ENCODE data around the gene LUZP1.
"Not testable (repeated sequence)": the region's sequence is repeated elsewhere in the genome, so short reads cannot be mapped to it uniquely, and the experiment has no call there.

Gene LUZP1

GRCh38 chr1:23168445-23169194, at the start of gene LUZP1:
Gene LUZP1, minus strand, starts transcription at chr1:23168856.
- peak; percentile 76 to 84 (median 80) for DNase-seq (ENCODE audit: low read depth in 2 of 3, low spot score in 1 of 3)

GRCh38 chr1:23217421-23218115, 48.9 kb upstream of the LUZP1 start, which contains the start of gene HTR1D:
Gene HTR1D, minus strand, starts transcription at chr1:23217502. Its CDS starts 23,283 bp downstream, at chr1:23194219.
- DNase-seq (ENCODE audit: low read depth in 2 of 3, low spot score in 1 of 3) = no peak

GRCh38 chr1:23216771-23217420, 48.2 kb upstream of the LUZP1 start:
- peak in 1 of 3 donors; percentile 6 for DNase-seq (ENCODE audit: low read depth in 2 of 3, low spot score in 1 of 3)

GRCh38 chr1:23215751-23216449, 47.2 kb upstream of the LUZP1 start:
- no peak for DNase-seq (ENCODE audit: low read depth in 2 of 3, low spot score in 1 of 3)

- no peak for DNase-seq (ENCODE audit: low read depth in 2 of 3, low spot score in 1 of 3)
These were observed 46.6 kb upstream of the LUZP1 start for GRCh38 chr1:23215291-23215690.

GRCh38 chr1:23214640-23215039, 46.0 kb upstream of the LUZP1 start:
- no peak for DNase-seq (ENCODE audit: low read depth in 2 of 3, low spot score in 1 of 3)

- DNase-seq (ENCODE audit: low read depth in 2 of 3, low spot score in 1 of 3) = no peak
These were observed 43.3 kb upstream of the LUZP1 start for GRCh38 chr1:23211955-23212354.

GRCh38 chr1:23210963-23211362, 42.3 kb upstream of the LUZP1 start:
- DNase-seq (ENCODE audit: low read depth in 2 of 3, low spot score in 1 of 3) = no peak

GRCh38 chr1:23210351-23210785, 41.7 kb upstream of the LUZP1 start:
- DNase-seq (ENCODE audit: low read depth in 2 of 3, low spot score in 1 of 3) = no peak

GRCh38 chr1:23209770-23210169, 41.1 kb upstream of the LUZP1 start:
- DNase-seq (ENCODE audit: low read depth in 2 of 3, low spot score in 1 of 3) = no peak

GRCh38 chr1:23208527-23208926, 39.9 kb upstream of the LUZP1 start:
- DNase-seq (ENCODE audit: low read depth in 2 of 3, low spot score in 1 of 3) = no peak

GRCh38 chr1:23207733-23208132, 39.1 kb upstream of the LUZP1 start:
- DNase-seq (ENCODE audit: low read depth in 2 of 3, low spot score in 1 of 3) = not testable (repeated sequence)

GRCh38 chr1:23202263-23202749, 33.6 kb upstream of the LUZP1 start:
- no peak for DNase-seq (ENCODE audit: low read depth in 2 of 3, low spot score in 1 of 3)

GRCh38 chr1:23200883-23201282, 32.2 kb upstream of the LUZP1 start:
- DNase-seq (ENCODE audit: low read depth in 2 of 3, low spot score in 1 of 3) = no peak

GRCh38 chr1:23198373-23198772, 29.7 kb upstream of the LUZP1 start:
- no peak for DNase-seq (ENCODE audit: low read depth in 2 of 3, low spot score in 1 of 3)

- no peak for DNase-seq (ENCODE audit: low read depth in 2 of 3, low spot score in 1 of 3)
These were observed 28.1 kb upstream of the LUZP1 start for GRCh38 chr1:23196627-23197328.

- DNase-seq (ENCODE audit: low read depth in 2 of 3, low spot score in 1 of 3) = no peak
These were observed 25.7 kb upstream of the LUZP1 start for GRCh38 chr1:23194119-23194984.

- DNase-seq (ENCODE audit: low read depth in 2 of 3, low spot score in 1 of 3) = no peak
These were observed 24.9 kb upstream of the LUZP1 start for GRCh38 chr1:23193391-23194118.

- no peak for DNase-seq (ENCODE audit: low read depth in 2 of 3, low spot score in 1 of 3)
These were observed 22.5 kb upstream of the LUZP1 start for GRCh38 chr1:23191199-23191598.
